SU-DHL-6 (cell line): ENCODE data around the gene KYNU.

ENCODE experiments used
- H2AFZ ChIP-seq: fragments of 200-600 bp; sonication (generic); 2 replicates; pipeline ENCODE4 v1.6.1; 2014; ENCODE audit warnings: low read depth, mild to moderate bottlenecking, moderate library complexity, mixed read lengths, antibody characterized with exemption, low read length; ENCODE audit not compliant: severe bottlenecking
- H3F3A ChIP-seq: fragments of 200-600 bp; shearing (Covaris generic); 2 replicates; pipeline ENCODE4 v1.6.0; 2016; ENCODE audit warnings: antibody characterized with exemption, mild to moderate bottlenecking; ENCODE audit not compliant: insufficient read depth
- H3K27ac ChIP-seq: fragments of 200-600 bp; sonication (generic); 2 replicates; pipeline ENCODE4 v1.5.1; 2016; ENCODE audit warnings: low read depth, mild to moderate bottlenecking, low read length, moderate library complexity, mixed read lengths
- H3K27me3 ChIP-seq: fragments of 200-600 bp; sonication (generic), shearing (Covaris generic); 2 replicates; pipeline ENCODE4 v1.6.0; 2014; ENCODE audit warnings: mild to moderate bottlenecking, low read length
- H3K36me3 ChIP-seq: fragments of 200-600 bp; sonication (generic); 2 replicates; pipeline ENCODE4 v1.6.1; 2014; ENCODE audit warnings: mild to moderate bottlenecking, low read length, mixed read lengths
- H3K4me2 ChIP-seq: fragments of 300-600, 200-600 bp; shearing (Covaris generic), sonication (generic); 2 replicates; pipeline ENCODE4 v1.6.0; 2014; ENCODE audit warnings: low read length, low read depth, mild to moderate bottlenecking; ENCODE audit not compliant: poor library complexity, severe bottlenecking
- H3K4me3 ChIP-seq: fragments of 200-600 bp; sonication (generic); 2 replicates; pipeline ENCODE4 v1.5.1; 2014; ENCODE audit warnings: antibody characterized with exemption, low read length, mild to moderate bottlenecking, mixed read lengths; ENCODE audit not compliant: insufficient read depth, poor library complexity, severe bottlenecking
- H3K79me2 ChIP-seq: fragments of 200-600 bp; sonication (generic); 2 replicates; pipeline ENCODE4 v1.6.1; 2014; ENCODE audit warnings: mild to moderate bottlenecking, low read length, moderate library complexity; ENCODE audit not compliant: insufficient read depth
- H3K9ac ChIP-seq: fragments of 200-600 bp; sonication (generic); 2 replicates; pipeline ENCODE4 v1.7.0; 2014; ENCODE audit warnings: mild to moderate bottlenecking, low read length
- H3K9me2 ChIP-seq: fragments of 200-600 bp; sonication (generic); replicated peaks from 2 replicates; pipeline ENCODE4 v1.6.1; 2014; ENCODE audit warnings: low read length; ENCODE audit not compliant: insufficient read depth
- H3K9me3 ChIP-seq: fragments of 200-600 bp; sonication (generic); 2 replicates; pipeline ENCODE4 v1.6.1; 2014; ENCODE audit warnings: low read length, mixed read lengths; ENCODE audit not compliant: insufficient read depth
- H4K20me1 ChIP-seq: fragments of 200-600 bp; sonication (generic); 2 replicates; pipeline ENCODE4 v1.6.1; 2014; ENCODE audit warnings: low read depth, mild to moderate bottlenecking, antibody characterized with exemption, low read length, moderate library complexity, mixed read lengths
- EZH2phosphoT487 ChIP-seq: fragments of 200-600 bp; sonication (generic), shearing (Covaris generic); conservative IDR thresholded peaks from 2 replicates; pipeline ENCODE4 v1.6.1; 2018; ENCODE audit warnings: mild to moderate bottlenecking, antibody characterized with exemption, low read length, moderate library complexity, mixed read lengths
- TF ChIP-seq, protein P1 (sequence below): fragments of 200-600 bp; sonication (generic); IDR thresholded peaks from one replicate; pipeline ENCODE4 v1.5.1; 2017; ENCODE audit warnings: antibody characterized with exemption, mild to moderate bottlenecking, low read length, moderate library complexity; ENCODE audit not compliant: insufficient read depth, poor library complexity, severe bottlenecking

Gene KYNU

DNA sequence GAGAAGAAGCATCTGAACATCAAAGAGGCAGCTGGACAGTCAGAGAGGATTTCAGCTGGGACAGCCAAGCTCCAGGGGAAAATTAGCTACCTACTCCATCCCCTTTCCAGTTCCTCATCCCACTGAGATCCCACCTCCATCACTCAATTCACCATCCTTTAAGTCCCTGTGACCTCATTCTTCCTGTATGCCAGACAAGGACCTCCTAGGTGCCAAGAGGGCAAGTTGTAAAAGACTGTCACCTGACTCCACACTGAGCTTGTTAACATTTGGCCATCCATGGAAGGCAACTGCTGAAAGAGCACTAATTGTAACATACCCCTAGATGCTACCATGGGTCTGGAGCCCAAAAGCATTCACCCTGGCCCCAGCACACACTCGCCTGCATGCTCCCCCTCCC, 97.8 kb downstream of the KYNU start:
- no peaks in the 10 kb centered on the region for H3K27me3 ChIP-seq
- H3K36me3 ChIP-seq, result no peaks in the 10 kb centered on the region
- no peak overlapping the region for H3K4me2 ChIP-seq
- no peaks in the 10 kb centered on the region for H3K79me2 ChIP-seq
- no peak overlapping the region for H3K9ac ChIP-seq
- no peak overlapping the region for H3K27ac ChIP-seq
- H3K4me3 ChIP-seq, result no peak overlapping the region
- H2AFZ ChIP-seq, result no peak overlapping the region
- peaks cover 3% of the 10 kb centered on the region; the same call in 1 of the 2 replicates for H3F3A ChIP-seq
- H3K9me2 ChIP-seq, result no peaks in the 10 kb centered on the region
- no peak for TF ChIP-seq EZH2phosphoT487
- TF ChIP-seq, protein P1, sequence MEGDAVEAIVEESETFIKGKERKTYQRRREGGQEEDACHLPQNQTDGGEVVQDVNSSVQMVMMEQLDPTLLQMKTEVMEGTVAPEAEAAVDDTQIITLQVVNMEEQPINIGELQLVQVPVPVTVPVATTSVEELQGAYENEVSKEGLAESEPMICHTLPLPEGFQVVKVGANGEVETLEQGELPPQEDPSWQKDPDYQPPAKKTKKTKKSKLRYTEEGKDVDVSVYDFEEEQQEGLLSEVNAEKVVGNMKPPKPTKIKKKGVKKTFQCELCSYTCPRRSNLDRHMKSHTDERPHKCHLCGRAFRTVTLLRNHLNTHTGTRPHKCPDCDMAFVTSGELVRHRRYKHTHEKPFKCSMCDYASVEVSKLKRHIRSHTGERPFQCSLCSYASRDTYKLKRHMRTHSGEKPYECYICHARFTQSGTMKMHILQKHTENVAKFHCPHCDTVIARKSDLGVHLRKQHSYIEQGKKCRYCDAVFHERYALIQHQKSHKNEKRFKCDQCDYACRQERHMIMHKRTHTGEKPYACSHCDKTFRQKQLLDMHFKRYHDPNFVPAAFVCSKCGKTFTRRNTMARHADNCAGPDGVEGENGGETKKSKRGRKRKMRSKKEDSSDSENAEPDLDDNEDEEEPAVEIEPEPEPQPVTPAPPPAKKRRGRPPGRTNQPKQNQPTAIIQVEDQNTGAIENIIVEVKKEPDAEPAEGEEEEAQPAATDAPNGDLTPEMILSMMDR, result no peak
- H3K9me3 ChIP-seq, result no peaks in the 10 kb centered on the region
- H4K20me1 ChIP-seq, result no peaks in the 10 kb centered on the region

DNA sequence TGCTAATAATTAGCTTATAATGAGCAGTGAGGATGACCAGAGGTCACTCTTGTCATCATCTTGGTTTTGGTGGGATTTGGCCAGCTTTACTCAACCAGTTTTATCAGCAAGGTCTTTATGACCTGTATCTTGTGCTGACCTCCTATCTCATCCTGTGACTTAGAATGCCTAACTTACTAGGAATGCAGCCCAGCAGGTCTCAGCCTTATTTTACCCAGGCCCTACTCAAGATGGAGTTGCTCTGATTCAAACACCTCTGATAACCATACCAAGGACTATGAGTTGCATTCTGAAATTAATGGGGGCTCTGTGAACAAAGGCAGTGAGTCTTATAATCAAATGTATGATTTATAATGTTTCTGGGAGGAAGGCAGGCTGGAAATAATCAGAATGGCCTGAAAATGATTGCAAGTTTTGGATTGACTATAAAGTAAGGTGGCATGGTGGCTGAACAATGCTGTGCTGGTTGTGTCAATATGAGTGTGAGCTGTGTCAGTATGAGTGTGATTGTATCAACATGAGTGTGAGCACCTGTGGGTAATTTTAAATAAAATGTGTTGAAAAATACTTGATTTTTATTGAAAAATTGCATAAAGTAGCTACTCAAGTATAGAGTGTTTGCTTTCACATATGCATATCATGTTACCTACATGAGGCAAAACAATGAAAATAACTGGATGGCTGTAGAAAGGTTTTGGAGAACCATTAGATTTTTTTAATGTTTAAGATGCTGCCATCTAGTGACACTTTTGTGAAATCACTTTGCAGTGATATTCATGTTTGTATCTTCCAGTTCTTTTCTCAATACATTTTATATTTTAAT, 103.0 kb downstream of the KYNU start:
- no peaks in the 10 kb centered on the region for H3K36me3 ChIP-seq

DNA sequence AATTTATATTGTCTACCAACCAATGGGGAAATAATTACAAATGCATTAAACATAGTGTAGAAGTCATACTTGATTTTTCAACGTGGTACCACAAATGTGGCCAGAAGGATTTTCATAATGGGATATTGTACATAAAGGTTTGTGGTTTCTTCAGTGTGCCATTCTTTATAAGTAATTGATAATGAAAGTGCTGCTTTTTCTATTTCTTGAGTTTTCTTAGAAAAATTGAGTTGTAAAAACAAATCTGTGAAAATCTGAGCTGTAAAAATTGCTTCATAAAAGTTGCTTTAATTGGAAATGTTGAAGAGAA, 103.6 kb downstream of the KYNU start:
- H3K9me3 ChIP-seq, result no peaks in the 10 kb centered on the region
- H3K27me3 ChIP-seq, result no peaks in the 10 kb centered on the region
- peak overlapping the region; percentile 25 for H3K4me3 ChIP-seq
- H3K36me3 ChIP-seq, result no peaks in the 10 kb centered on the region
- no peaks in the 10 kb centered on the region for H4K20me1 ChIP-seq
- H3K27ac ChIP-seq, result peak overlapping the region; percentile 69
- no peaks in the 10 kb centered on the region for H3K79me2 ChIP-seq
- H2AFZ ChIP-seq, result no peak overlapping the region
- peaks cover 18% of the 10 kb centered on the region for H3F3A ChIP-seq
- H3K9me2 ChIP-seq, result no peaks in the 10 kb centered on the region
- no peak for TF ChIP-seq EZH2phosphoT487
- TF ChIP-seq, protein P1, result no peak
- peak overlapping the region; percentile 74 for H3K4me2 ChIP-seq
- H3K9ac ChIP-seq, result peak overlapping the region; percentile 30; the same call in 1 of the 2 replicates

More for the DNA sequence above, 103.0 kb downstream of the KYNU start:
- no peaks in the 10 kb centered on the region for H3K27me3 ChIP-seq
- H3K4me2 ChIP-seq, result peak overlapping the region; percentile 74
- no peaks in the 10 kb centered on the region for H3K9me3 ChIP-seq
- no peaks in the 10 kb centered on the region for H3K79me2 ChIP-seq
- no peak overlapping the region for H3K9ac ChIP-seq
- no peaks in the 10 kb centered on the region for H3K9me2 ChIP-seq
- no peaks in the 10 kb centered on the region for H4K20me1 ChIP-seq
- H2AFZ ChIP-seq, result no peak overlapping the region
- H3F3A ChIP-seq, result peaks cover 13% of the 10 kb centered on the region
- no peak overlapping the region for H3K4me3 ChIP-seq
- peak overlapping the region; percentile 69; the same call in 1 of the 2 replicates for H3K27ac ChIP-seq
- no peak for TF ChIP-seq EZH2phosphoT487
- TF ChIP-seq, protein P1, result peak; percentile 51
